ENCODE results near the gene COL20A1. TPM values are rescaled to one million over a fixed set of nuclear protein-coding genes. Genes with fewer than 3 reads are reported as not detected.
"Not testable (repeated sequence)": the region's sequence is repeated elsewhere in the genome, so short reads cannot be mapped to it uniquely, and the experiment has no call there.

Gene COL20A1
- total and polyA plus RNA-seq, 2 experiments from 2014 or later, result not detected

GRCh38 chr20:63303095-63303666 is 10.2 kb downstream of the COL20A1 start:
- Histone ChIP-seq H2AFZ (no peak overlapping the region), H3K4me1 (ENCODE audit: insufficient read depth) (no peaks in the 10 kb centered on the region), H3K9me3 (ENCODE audit: low read depth) (no peaks in the 10 kb centered on the region), H4K20me1 (ENCODE audit: insufficient read depth) (no peaks in the 10 kb centered on the region), H3K27me3 (replicated peaks; ENCODE audit: insufficient read depth) (peaks cover 29% of the 10 kb centered on the region), H3K36me3 (ENCODE audit: low read depth) (no peaks in the 10 kb centered on the region), H3K9me2 (ENCODE audit: insufficient read depth) (no peaks in the 10 kb centered on the region), H3K9ac (no peak overlapping the region), H3F3A (ENCODE audit: insufficient read depth) (0 out of 2 replicates have a peak, but pooled peaks cover 3% of the 10 kb centered on the region), H3K27ac (no peak overlapping the region), H3K4me2 (ENCODE audit: unreplicated experiment) (no peak overlapping the region), H3K4me3 (no peak overlapping the region), H3K79me2 (ENCODE audit: insufficient read depth) (no peaks in the 10 kb centered on the region)
- TF ChIP-seq EZH2phosphoT487 (IDR thresholded peaks at IDR 0.05; ENCODE audit: insufficient read depth, low read depth) (no peak), EZH2 (IDR thresholded peaks at IDR 0.05; ENCODE audit: insufficient read depth, poor library complexity, severe bottlenecking) (no peak)
- WGBS, 2 experiments (ENCODE audit: low coverage in 1 of 2, low lambda C conversion rate in 2 of 2, missing lambda C conversion rate in 2 of 2), result 33 to 36% methylated on average over 5 of the region's 5 CpGs
- DNase-seq, result no peak
- in situ Hi-C loops (cut with MboI), result no loop called here

GRCh38 chr20:63305393-63305792 is 12.4 kb downstream of the COL20A1 start:
- H3K36me3 ChIP-seq (ENCODE audit: low read depth), result no peaks in the 10 kb centered on the region
- H4K20me1 ChIP-seq (ENCODE audit: insufficient read depth), result no peaks in the 10 kb centered on the region
- H3K4me3 ChIP-seq, result no peak overlapping the region
- no peaks in the 10 kb centered on the region for H3K79me2 ChIP-seq (ENCODE audit: insufficient read depth)
- DNase-seq, result no peak
- H3K9me3 ChIP-seq (ENCODE audit: low read depth), result no peaks in the 10 kb centered on the region
- TF ChIP-seq EZH2phosphoT487 (IDR thresholded peaks at IDR 0.05; ENCODE audit: insufficient read depth, low read depth), result no peak
- TF ChIP-seq EZH2 (IDR thresholded peaks at IDR 0.05; ENCODE audit: insufficient read depth, poor library complexity, severe bottlenecking), result no peak
- in situ Hi-C loops (cut with MboI), result no loop called here
- H3K4me2 ChIP-seq (ENCODE audit: unreplicated experiment), result no peak overlapping the region
- H2AFZ ChIP-seq, result no peak overlapping the region
- 0 out of 2 replicates have a peak, but pooled peaks cover 3% of the 10 kb centered on the region for H3F3A ChIP-seq (ENCODE audit: insufficient read depth)
- H3K9me2 ChIP-seq (ENCODE audit: insufficient read depth), result no peaks in the 10 kb centered on the region
- H3K27me3 ChIP-seq (replicated peaks; ENCODE audit: insufficient read depth), result peaks cover 10% of the 10 kb centered on the region; the same call in 1 of the 2 replicates
- no peak overlapping the region for H3K27ac ChIP-seq
- no peak overlapping the region for H3K9ac ChIP-seq
- 20 to 21% methylated on average over 8 of the region's 8 CpGs for WGBS, 2 experiments (ENCODE audit: low coverage in 1 of 2, low lambda C conversion rate in 2 of 2, missing lambda C conversion rate in 2 of 2)
- H3K4me1 ChIP-seq (ENCODE audit: insufficient read depth), result no peaks in the 10 kb centered on the region

- in situ Hi-C loops (cut with MboI), result not testable (repeated sequence)
Measured at GRCh38 chr20:63305933-63306672, 13.1 kb downstream of the COL20A1 start.

GRCh38 chr20:63306673-63307537 is 13.9 kb downstream of the COL20A1 start:
- Histone ChIP-seq H3K9ac (no peak overlapping the region), H3K27me3 (replicated peaks; ENCODE audit: insufficient read depth) (peaks cover 3% of the 10 kb centered on the region; the same call in 1 of the 2 replicates), H3F3A (ENCODE audit: insufficient read depth) (0 out of 2 replicates have a peak, but pooled peaks cover 3% of the 10 kb centered on the region), H3K79me2 (ENCODE audit: insufficient read depth) (no peaks in the 10 kb centered on the region), H3K4me2 (ENCODE audit: unreplicated experiment) (no peak overlapping the region), H2AFZ (no peak overlapping the region), H3K4me1 (ENCODE audit: insufficient read depth) (no peaks in the 10 kb centered on the region), H3K9me3 (ENCODE audit: low read depth) (no peaks in the 10 kb centered on the region), H3K27ac (no peak overlapping the region), H3K9me2 (ENCODE audit: insufficient read depth) (no peaks in the 10 kb centered on the region), H4K20me1 (ENCODE audit: insufficient read depth) (no peaks in the 10 kb centered on the region), H3K36me3 (ENCODE audit: low read depth) (no peaks in the 10 kb centered on the region), H3K4me3 (no peak overlapping the region)
- WGBS, 2 experiments (ENCODE audit: low coverage in 1 of 2, low lambda C conversion rate in 2 of 2, missing lambda C conversion rate in 2 of 2), result 70 to 73% methylated on average over 32 to 35 of the region's 35 CpGs
- TF ChIP-seq EZH2 (IDR thresholded peaks at IDR 0.05; ENCODE audit: insufficient read depth, poor library complexity, severe bottlenecking) (no peak), EZH2phosphoT487 (IDR thresholded peaks at IDR 0.05; ENCODE audit: insufficient read depth, low read depth) (no peak)
- in situ Hi-C loops (cut with MboI), result no loop called here
- DNase-seq, result no peak

More at GRCh38 chr20:63305933-63306672, 13.1 kb downstream of the COL20A1 start:
- not testable (repeated sequence) for H3K27me3 ChIP-seq (replicated peaks; ENCODE audit: insufficient read depth); H3K9ac ChIP-seq; H3K36me3 ChIP-seq (ENCODE audit: low read depth); H3K27ac ChIP-seq; H3K79me2 ChIP-seq (ENCODE audit: insufficient read depth); H3K9me2 ChIP-seq (ENCODE audit: insufficient read depth); H3F3A ChIP-seq (ENCODE audit: insufficient read depth); DNase-seq; H3K4me1 ChIP-seq (ENCODE audit: insufficient read depth); H3K4me3 ChIP-seq; H2AFZ ChIP-seq; H4K20me1 ChIP-seq (ENCODE audit: insufficient read depth); H3K4me2 ChIP-seq (ENCODE audit: unreplicated experiment); H3K9me3 ChIP-seq (ENCODE audit: low read depth)
- WGBS, 2 experiments (ENCODE audit: low coverage in 1 of 2, low lambda C conversion rate in 2 of 2, missing lambda C conversion rate in 2 of 2), result 64 to 66% methylated on average over 9 to 23 of the region's 30 CpGs
